Calu3 (cell line): Measurements from ENCODE around the gene ARHGEF7. TPM values are rescaled to one million over a fixed set of nuclear protein-coding genes. Genes with fewer than 3 reads are reported as not detected.

Experiments
- BruUV-seq: library from RNA; stranded (reverse); fragments of 400-500 nt; replicated peaks from 2 replicates; lab custom pipeline; 2021; lab: Mats Ljungman, UMichigan
- CTCF ChIA-PET: fragments of 300-600 bp; sonication (Branson Sonifier 250); formaldehyde crosslinking; loops from one replicate; lab custom pipeline; 2022; ENCODE audit warnings: antibody characterized with exemption; lab: Charles Lee
- DNase-seq: peaks from one replicate; pipeline ENCODE4 v3.0.0; 2022
- H3K27ac Mint-ChIP-seq: one replicate; pipeline ENCODE4 v1.8.0; 2022; ENCODE audit warnings: mixed read lengths; ENCODE audit not compliant: unreplicated experiment
- H3K27me3 Mint-ChIP-seq: one replicate; pipeline ENCODE4 v1.8.0; 2022; ENCODE audit warnings: mixed read lengths; ENCODE audit not compliant: unreplicated experiment
- H3K36me3 Mint-ChIP-seq: one replicate; pipeline ENCODE4 v1.8.0; 2022; ENCODE audit warnings: mild to moderate bottlenecking, moderate library complexity, mixed read lengths; ENCODE audit not compliant: insufficient read depth, unreplicated experiment
- H3K4me1 Mint-ChIP-seq: one replicate; pipeline ENCODE4 v1.8.0; 2022; ENCODE audit warnings: mild to moderate bottlenecking, low read depth, mixed read lengths; ENCODE audit not compliant: unreplicated experiment
- H3K4me3 Mint-ChIP-seq: one replicate; pipeline ENCODE4 v1.8.0; 2022; ENCODE audit warnings: mild to moderate bottlenecking, low read depth, moderate library complexity, mixed read lengths; ENCODE audit not compliant: unreplicated experiment
- H3K9me3 Mint-ChIP-seq: one replicate; pipeline ENCODE4 v1.8.0; 2022; ENCODE audit warnings: low read depth, mixed read lengths; ENCODE audit not compliant: unreplicated experiment
- intact Hi-C: fragments of 100-400 bp; cut with micrococcal nuclease; formaldehyde crosslinking; loops from one replicate; pipeline ENCODE4 v1.10.0; 2022; ENCODE audit not compliant: unreplicated experiment
- total RNA-seq: library from RNA; stranded (reverse); gene quantifications from 2 replicates; pipeline ENCODE4 v1.2.3, GENCODE V29; 2022
- TF ChIP-seq, protein P1 (sequence below): fragments of 200-600 bp; IDR thresholded peaks from one replicate; pipeline ENCODE4 v1.8.0; 2022; ENCODE audit warnings: antibody characterized with exemption; ENCODE audit not compliant: unreplicated experiment

Gene ARHGEF7
- total RNA-seq, 1 experiment from 2014 or later: 17.7 TPM

- H3K4me1 Mint-ChIP-seq: no peaks in the 10 kb centered on the region
Observed at GRCh38 chr13:111122056-111122455, 6.9 kb downstream of the ARHGEF7 start.

DNA sequence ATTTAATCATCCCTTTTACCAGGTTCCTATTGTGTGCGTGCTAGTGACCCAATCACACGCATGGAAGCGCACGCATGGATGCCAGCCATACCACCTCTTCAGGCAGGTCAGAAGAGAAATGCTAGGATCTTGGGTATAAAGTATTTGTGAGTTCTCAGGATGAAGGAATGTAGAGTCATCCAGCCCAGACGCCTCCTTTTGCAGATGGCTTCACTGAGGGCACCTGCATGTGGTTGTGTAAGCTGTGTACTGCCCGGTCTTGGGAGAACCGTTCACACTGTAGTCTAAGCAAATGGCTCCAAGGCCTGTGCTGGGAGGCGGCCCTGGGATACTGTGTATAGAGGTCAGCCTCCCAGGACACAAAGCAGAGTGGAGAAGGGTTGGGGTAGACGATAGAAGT, 7.5 kb downstream of the ARHGEF7 start:
- H3K27me3 Mint-ChIP-seq: peaks cover 49% of the 10 kb centered on the region
- DNase-seq: no peak
- no peaks in the 10 kb centered on the region for H3K9me3 Mint-ChIP-seq
- intact Hi-C loops: no loop called here
- CTCF ChIA-PET: no interaction called here
- H3K27ac Mint-ChIP-seq: no peak overlapping the region
- no peaks in the 10 kb centered on the region for H3K4me1 Mint-ChIP-seq
- no peak overlapping the region for H3K4me3 Mint-ChIP-seq
- no peaks in the 10 kb centered on the region for H3K36me3 Mint-ChIP-seq
- no TSS peak for BruUV-seq
- TF ChIP-seq, protein P1, sequence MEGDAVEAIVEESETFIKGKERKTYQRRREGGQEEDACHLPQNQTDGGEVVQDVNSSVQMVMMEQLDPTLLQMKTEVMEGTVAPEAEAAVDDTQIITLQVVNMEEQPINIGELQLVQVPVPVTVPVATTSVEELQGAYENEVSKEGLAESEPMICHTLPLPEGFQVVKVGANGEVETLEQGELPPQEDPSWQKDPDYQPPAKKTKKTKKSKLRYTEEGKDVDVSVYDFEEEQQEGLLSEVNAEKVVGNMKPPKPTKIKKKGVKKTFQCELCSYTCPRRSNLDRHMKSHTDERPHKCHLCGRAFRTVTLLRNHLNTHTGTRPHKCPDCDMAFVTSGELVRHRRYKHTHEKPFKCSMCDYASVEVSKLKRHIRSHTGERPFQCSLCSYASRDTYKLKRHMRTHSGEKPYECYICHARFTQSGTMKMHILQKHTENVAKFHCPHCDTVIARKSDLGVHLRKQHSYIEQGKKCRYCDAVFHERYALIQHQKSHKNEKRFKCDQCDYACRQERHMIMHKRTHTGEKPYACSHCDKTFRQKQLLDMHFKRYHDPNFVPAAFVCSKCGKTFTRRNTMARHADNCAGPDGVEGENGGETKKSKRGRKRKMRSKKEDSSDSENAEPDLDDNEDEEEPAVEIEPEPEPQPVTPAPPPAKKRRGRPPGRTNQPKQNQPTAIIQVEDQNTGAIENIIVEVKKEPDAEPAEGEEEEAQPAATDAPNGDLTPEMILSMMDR: no peak

More at GRCh38 chr13:111122056-111122455, 6.9 kb downstream of the ARHGEF7 start:
- no peak overlapping the region for H3K27ac Mint-ChIP-seq
- no peak overlapping the region for H3K4me3 Mint-ChIP-seq
- no peaks in the 10 kb centered on the region for H3K9me3 Mint-ChIP-seq
- no peak for DNase-seq
- H3K36me3 Mint-ChIP-seq: no peaks in the 10 kb centered on the region
- TF ChIP-seq, protein P1: no peak
- peaks cover 51% of the 10 kb centered on the region for H3K27me3 Mint-ChIP-seq
- no TSS peak for BruUV-seq
- intact Hi-C loops: no loop called here
- CTCF ChIA-PET: no interaction called here

GRCh38 chr13:111123221-111123620, 8.1 kb downstream of the ARHGEF7 start:
- peaks cover 49% of the 10 kb centered on the region for H3K27me3 Mint-ChIP-seq

GRCh38 chr13:111123649-111124048, 8.5 kb downstream of the ARHGEF7 start:
- DNase-seq: no peak
- Mint-ChIP-seq H3K4me3 (no peak overlapping the region), H3K27me3 (peaks cover 52% of the 10 kb centered on the region), H3K9me3 (no peaks in the 10 kb centered on the region), H3K36me3 (no peaks in the 10 kb centered on the region), H3K4me1 (no peaks in the 10 kb centered on the region), H3K27ac (no peak overlapping the region)
- CTCF ChIA-PET: no interaction called here
- BruUV-seq: no TSS peak
- TF ChIP-seq, protein P1: no peak
- intact Hi-C loops: no loop called here

More at GRCh38 chr13:111123221-111123620, 8.1 kb downstream of the ARHGEF7 start:
- intact Hi-C loops: no loop called here
- no peak overlapping the region for H3K4me3 Mint-ChIP-seq
- no peaks in the 10 kb centered on the region for H3K9me3 Mint-ChIP-seq
- CTCF ChIA-PET: no interaction called here
- no peak overlapping the region for H3K27ac Mint-ChIP-seq
- BruUV-seq: no TSS peak
- no peaks in the 10 kb centered on the region for H3K36me3 Mint-ChIP-seq
- TF ChIP-seq, protein P1: no peak
- no peak for DNase-seq
- H3K4me1 Mint-ChIP-seq: no peaks in the 10 kb centered on the region
